NK-92 (cell line): ENCODE measurements around the gene FBXO27.
"Not testable (repeated sequence)": the region's sequence is repeated elsewhere in the genome, so short reads cannot be mapped to it uniquely, and the experiment has no call there.

ENCODE experiments used
- DNase-seq: peaks from one replicate; lab custom pipeline; 2025; ENCODE audit not compliant: unreplicated experiment; lab: John Stamatoyannopoulos, UW

Gene FBXO27

DNA sequence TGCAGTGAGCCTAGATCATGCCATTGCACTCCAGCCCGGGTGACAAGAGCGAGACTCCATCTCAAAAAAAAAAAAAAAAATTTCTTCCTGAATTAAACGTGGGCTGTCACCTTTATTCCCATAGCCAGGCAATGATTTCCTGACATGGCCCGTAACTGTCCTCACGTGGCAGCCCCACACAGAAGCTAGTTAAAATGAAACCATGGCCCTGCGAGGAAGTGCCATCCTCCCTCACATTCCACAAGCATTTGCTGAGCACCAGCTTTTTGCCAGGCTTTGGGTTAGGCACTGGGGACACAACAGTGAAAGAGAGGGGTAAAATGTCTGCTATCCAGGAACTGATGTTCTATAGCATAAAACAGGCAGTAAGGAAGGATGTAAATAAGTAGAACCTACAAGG lies 13.2 kb upstream of the FBXO27 start:
- DNase-seq = no peak

DNA sequence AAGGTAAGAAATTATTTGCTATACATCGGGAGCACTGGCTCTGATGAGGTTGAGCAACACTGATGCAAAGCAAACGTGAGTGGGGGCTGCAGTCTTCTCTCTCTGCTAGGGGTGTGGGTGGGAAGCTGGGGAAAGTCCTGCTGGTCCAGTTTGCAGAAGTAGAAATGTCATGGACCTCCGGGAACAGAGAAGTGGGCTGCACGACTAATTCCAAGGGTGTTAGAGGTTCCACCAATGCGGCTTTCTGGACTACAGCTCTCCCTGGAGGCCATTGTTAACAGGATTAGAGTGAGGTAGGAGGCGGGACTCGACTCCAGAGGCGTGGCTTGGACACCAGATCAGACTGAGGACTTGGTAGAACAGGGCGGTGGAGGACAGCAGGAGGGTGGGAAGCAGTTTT lies 5.7 kb upstream of the FBXO27 start:
- DNase-seq = no peak

GRCh38 chr19:39037194-39037593 lies 4.8 kb upstream of the FBXO27 start:
- no peak for DNase-seq

DNA sequence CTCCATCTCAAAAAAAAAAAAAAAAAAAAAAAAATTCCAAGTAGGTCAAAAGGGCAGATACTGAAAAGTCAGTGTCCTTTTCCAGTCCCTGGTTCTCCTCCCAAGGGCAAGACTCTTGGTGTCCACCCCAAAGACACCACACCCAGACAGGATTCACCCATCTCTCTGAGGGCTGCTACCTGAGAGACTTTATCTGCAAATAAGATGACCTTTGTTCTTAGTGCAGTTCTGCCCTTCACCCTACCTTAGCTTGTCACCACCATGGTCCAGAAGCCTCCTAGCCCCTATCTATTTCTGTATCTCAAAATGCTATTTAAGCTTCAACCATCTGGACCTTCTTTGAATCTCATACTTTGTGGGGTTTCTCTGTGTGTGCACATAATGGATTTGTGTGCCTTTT lies 4.2 kb upstream of the FBXO27 start:
- no peak for DNase-seq

- no peak for DNase-seq
Observed at GRCh38 chr19:39031368-39032062, 834 bp downstream of the FBXO27 start.

- no peak for DNase-seq
Observed at GRCh38 chr19:39030854-39031367, 1.4 kb downstream of the FBXO27 start.

GRCh38 chr19:39024875-39025641 lies 7.3 kb downstream of the FBXO27 start:
- no peak for DNase-seq

DNA sequence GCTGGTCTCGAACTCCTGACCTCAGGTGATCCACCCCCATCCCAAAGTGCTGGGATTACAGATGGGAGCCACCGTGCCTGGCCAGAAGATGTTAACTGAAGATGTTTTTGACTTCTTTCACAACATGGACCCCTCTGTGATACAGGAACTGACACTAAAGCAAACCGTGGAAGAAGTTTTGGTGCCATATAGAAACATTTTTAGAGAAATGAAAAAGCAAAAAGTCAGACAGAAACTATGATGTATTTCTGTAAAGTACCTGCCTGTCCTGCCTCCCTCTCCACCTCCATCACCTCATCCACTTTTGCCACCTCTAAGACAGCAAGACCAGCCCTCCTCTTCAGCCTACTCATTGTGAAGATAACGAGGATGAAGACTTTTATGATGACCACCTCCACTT lies 11.3 kb downstream of the FBXO27 start:
- DNase-seq = no peak

DNA sequence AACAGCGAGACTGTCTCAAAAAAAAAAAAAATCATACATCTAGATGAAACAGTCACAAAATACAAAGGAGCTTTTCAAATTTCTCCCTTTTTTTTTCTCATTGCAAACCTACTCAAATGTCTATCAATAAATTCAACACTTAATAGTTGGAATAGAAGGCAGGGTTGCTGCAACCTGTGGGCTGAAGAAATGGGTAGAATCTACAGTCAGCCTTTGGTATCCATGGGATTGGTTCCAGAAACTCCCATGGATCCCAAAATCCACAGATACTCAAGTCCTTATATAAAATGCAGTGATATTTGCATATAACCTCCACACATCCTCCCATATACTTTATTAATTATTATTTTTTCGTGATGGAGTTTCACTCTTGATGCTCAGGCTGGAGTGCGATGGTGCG lies 14.7 kb downstream of the FBXO27 start:
- DNase-seq = no peak

DNA sequence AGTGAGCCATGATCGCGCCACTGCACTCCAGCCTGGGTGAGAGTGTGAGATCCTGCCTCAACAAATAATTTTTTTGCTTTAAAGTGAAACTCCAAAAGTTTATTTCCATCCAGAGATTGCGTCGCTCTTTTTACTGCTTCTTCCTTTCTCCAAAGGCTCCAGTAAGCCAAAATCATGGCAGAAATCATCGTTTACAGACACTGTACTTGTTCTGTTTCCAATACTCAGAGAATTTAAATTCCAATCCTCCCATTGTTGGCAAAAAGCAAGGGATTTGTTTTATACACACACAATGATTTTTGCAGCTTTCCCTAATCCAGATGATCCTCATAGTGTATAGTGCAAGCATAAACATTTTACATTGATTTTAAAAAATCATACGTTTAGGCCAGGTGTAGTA lies 15.3 kb downstream of the FBXO27 start:
- DNase-seq = no peak

DNA sequence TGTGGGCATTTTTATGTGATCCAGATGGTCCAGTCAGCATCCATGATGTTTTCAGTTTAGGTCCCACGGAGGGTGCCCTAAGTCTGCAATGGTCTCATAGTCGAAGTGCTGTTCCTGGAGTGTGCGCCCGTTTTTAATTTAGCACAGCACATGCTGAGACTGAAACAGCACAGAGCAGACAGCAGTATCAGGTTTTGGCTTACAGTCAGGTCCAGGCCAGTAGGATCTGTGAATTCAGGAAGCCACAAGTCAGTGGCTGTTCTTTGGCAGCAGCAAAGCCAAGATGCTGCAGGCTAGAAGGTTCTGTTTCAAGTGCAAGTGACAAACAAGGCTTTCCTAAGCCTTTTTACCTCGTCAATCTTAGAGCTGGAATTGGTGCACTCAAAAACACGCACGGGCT lies 18.3 kb downstream of the FBXO27 start:
- DNase-seq = no peak

GRCh38 chr19:39009001-39009400 lies 23.3 kb downstream of the FBXO27 start:
- no peak for DNase-seq

- no peak for DNase-seq
Observed at GRCh38 chr19:39008137-39008536, 24.2 kb downstream of the FBXO27 start.

DNA sequence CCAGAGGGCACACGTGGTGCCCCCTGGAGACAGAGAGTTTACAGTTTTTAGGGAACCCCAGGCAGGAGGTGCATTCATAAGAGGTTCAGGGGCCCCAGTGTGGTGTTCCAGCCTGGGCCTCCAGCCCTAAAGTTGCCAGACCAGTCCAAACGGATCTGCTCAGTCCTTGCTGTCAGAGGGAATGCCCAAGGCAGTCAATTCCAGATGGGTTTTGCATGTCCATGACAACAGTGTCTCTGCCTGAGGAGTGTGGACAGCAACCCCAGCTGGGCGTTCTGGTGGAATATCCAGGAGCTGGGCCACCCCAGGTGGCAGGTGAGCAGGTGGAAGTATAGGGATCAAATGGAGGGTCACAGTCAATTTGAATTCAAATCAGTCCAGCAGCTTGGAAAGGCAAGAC lies 25.3 kb downstream of the FBXO27 start:
- no peak for DNase-seq

- DNase-seq = no peak
Observed at GRCh38 chr19:39004403-39004802, 27.9 kb downstream of the FBXO27 start.

DNA sequence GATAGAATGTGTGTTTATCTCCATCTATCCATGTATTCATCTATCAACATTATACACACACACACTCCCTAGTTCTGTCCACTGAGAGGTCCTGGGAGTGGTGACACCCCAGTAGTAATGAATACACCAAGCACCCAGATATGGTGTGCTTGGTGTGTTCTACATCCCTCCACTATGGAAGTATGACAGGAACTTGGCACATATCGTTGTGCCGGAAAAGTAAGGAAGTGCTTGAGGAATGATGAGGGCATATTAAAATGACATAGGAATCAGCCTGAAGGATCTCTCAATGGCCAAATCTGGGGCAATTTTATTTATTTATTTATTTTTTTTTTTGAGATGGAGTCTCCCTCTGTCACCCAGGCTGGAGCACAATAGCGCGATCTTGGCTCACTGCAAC lies 28.6 kb downstream of the FBXO27 start:
- no peak for DNase-seq

- DNase-seq = no peak
Observed at GRCh38 chr19:39003188-39003587, 29.2 kb downstream of the FBXO27 start.

DNA sequence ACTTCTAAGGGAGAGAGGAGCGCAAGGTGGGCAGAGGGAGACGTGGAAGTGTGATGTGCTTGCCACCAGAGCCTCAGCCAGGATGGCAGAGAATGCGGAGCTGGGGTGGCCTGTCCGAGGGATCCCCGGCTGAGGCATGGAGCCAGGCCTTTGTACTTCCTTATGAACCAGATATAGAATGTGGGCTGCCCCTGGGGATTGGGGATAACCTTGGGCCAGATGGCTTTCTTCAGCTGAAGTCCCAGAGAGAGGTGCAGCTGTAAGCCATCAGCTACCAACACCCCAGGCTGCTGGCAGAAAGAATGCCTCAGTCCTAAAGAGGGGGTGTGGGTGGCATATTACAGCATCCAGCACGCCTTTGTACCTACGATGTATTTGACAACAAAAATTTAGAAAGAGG lies 31.3 kb downstream of the FBXO27 start:
- no peak for DNase-seq

DNA sequence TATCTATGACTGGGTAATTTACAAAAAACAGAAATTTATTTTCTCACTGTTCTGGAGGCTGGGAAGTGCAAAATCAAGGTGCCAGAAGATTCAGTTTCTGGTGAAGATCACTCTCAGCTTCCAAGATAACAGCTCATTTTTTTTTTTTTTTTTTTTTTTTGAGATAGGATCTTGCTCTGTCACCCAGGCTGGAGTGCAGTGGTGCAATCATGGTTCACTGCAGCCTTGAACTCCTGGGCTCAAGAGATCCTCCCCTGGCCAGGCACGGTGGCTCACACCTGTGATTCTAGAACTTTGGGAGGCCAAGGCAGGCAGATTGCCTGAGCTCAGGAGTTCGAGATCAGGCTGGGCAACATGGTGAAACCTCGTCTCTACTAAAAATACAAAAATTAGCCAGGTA lies 34.8 kb downstream of the FBXO27 start:
- DNase-seq = not testable (repeated sequence)

DNA sequence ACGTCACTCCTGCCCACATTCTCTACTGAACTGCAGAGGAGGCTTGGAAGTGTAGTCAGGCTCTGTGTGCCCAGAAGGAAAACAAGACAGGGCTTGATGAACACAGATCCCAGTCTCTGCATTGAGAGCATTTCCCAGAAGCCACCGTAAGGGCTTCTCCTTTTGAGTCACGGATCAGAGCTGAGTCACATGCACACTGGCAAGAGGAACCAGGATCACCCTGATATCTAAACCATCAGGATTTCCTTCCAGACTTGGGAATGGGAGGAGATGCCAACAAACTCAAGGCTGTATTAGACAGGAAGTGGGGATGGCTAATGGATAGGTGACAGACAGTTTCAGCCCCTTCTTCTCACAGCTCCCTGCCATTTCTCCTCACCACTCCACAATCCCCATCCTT lies 39.1 kb downstream of the FBXO27 start:
- DNase-seq = no peak

DNA sequence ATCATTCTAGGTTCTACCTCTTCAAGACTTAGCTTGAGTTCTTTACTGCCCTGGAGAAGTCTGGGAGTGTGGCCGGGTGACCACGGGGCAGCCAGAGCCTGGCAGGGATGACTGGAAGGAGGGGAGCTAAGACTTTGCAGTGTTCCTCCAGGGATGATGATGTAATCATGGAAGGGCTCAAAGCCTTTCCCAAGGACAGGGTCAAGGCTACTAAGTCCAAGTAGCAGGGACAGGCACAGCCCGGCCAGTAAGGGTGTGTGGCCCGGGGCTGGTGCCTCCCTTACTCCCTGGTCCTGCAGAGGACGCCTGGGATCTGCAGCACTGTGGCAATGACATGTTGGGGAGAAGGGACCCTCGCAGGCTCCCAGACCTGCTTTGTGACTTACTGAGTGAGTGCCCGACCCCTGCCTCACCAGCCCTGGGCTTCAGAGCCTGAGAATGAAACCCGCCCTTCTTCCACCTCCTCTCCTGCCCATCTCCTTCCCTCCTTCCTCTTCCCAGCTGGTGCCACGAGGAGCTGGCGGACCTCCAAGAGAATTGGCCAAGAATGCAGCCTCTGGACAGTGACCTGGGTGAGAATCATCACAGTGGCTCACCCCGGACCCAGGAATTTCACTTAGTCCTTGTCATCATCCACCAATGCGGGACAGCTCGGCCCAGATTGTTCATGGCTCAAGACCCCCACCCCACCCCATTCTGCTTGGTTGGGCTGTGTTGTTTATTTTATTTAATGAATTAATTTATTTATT lies 41.2 kb downstream of the FBXO27 start:
- no peak for DNase-seq

- DNase-seq = not testable (repeated sequence)
Observed at GRCh38 chr19:38989614-38990013, 42.7 kb downstream of the FBXO27 start.
